GM23338 (cell line): ENCODE measurements around the gene LRP1B. TPM values are rescaled to one million over a fixed set of nuclear protein-coding genes. Genes with fewer than 3 reads are reported as not detected.

Experiments
- ATAC-seq: fragments of 200-7000 bp; cut with Tn5 transposase; 3 replicates; pipeline ENCODE4 v1.9.1; 2020
- DNase-seq: peaks from one replicate; pipeline ENCODE4 v3.0.0-alpha.2; 2015; ENCODE audit warnings: low spot score
- H2AFZ ChIP-seq: fragments of 200-600 bp; sonication (generic); 2 replicates; pipeline ENCODE4 v1.8.0; 2016; ENCODE audit warnings: antibody characterized with exemption, mild to moderate bottlenecking, moderate library complexity
- H3F3A ChIP-seq: fragments of 200-600 bp; sonication (generic); replicated peaks from 2 replicates; pipeline ENCODE4 v1.8.0; 2017; ENCODE audit warnings: antibody characterized with exemption, mixed run types, low read depth
- H3K27ac ChIP-seq: fragments of 200-600 bp; sonication (generic); 2 replicates; pipeline ENCODE4 v1.6.1; 2016; ENCODE audit warnings: low read depth
- H3K27me3 ChIP-seq: fragments of 200-600 bp; sonication (generic); 2 replicates; pipeline ENCODE4 v1.8.0; 2016; ENCODE audit warnings: mild to moderate bottlenecking, mixed run types, moderate library complexity; ENCODE audit not compliant: insufficient read depth
- H3K36me3 ChIP-seq: fragments of 200-600 bp; sonication (generic); 2 replicates; pipeline ENCODE4 v1.8.0; 2016; ENCODE audit warnings: mild to moderate bottlenecking; ENCODE audit not compliant: insufficient read depth
- H3K4me1 ChIP-seq: fragments of 200-600 bp; sonication (generic); 2 replicates; pipeline ENCODE4 v1.8.0; 2016; ENCODE audit warnings: mild to moderate bottlenecking, moderate library complexity; ENCODE audit not compliant: insufficient read depth
- H3K4me2 ChIP-seq: fragments of 200-600 bp; sonication (generic); 2 replicates; pipeline ENCODE4 v1.7.1; 2017; ENCODE audit warnings: mixed run types
- H3K4me3 ChIP-seq: fragments of 200-600 bp; sonication (generic); 2 replicates; pipeline ENCODE4 v1.6.1; 2016; ENCODE audit warnings: mixed run types
- H3K79me2 ChIP-seq: fragments of 200-600 bp; sonication (generic); replicated peaks from 2 replicates; pipeline ENCODE4 v1.8.0; 2017; ENCODE audit warnings: mild to moderate bottlenecking; ENCODE audit not compliant: insufficient read depth
- H3K9me2 ChIP-seq: fragments of 200-600 bp; sonication (generic); 2 replicates; pipeline ENCODE4 v1.8.0; 2017; ENCODE audit not compliant: insufficient read depth
- H4K20me1 ChIP-seq: fragments of 200-600 bp; sonication (generic); replicated peaks from 2 replicates; pipeline ENCODE4 v1.8.0; 2017; ENCODE audit warnings: mild to moderate bottlenecking; ENCODE audit not compliant: insufficient read depth
- H3K27ac Mint-ChIP-seq: 2 replicates; pipeline ENCODE4 v1.8.0; 2020; ENCODE audit warnings: inconsistent platforms, mild to moderate bottlenecking, moderate library complexity, mixed read lengths
- H3K27me3 Mint-ChIP-seq: 3 replicates; pipeline ENCODE4 v1.8.0; 2022; ENCODE audit warnings: low read depth, mild to moderate bottlenecking, moderate library complexity, mixed read lengths, inconsistent platforms; ENCODE audit not compliant: insufficient read depth, poor library complexity
- H3K36me3 Mint-ChIP-seq: 3 replicates; pipeline ENCODE4 v1.8.0; 2021; ENCODE audit warnings: low read depth, mild to moderate bottlenecking, inconsistent platforms, moderate library complexity, mixed read lengths
- H3K4me1 Mint-ChIP-seq: 3 replicates; pipeline ENCODE4 v1.8.0; 2020; ENCODE audit warnings: mild to moderate bottlenecking, inconsistent platforms, mixed read lengths
- H3K4me3 Mint-ChIP-seq: 3 replicates; pipeline ENCODE4 v1.8.0; 2021; ENCODE audit warnings: moderate library complexity, mild to moderate bottlenecking, inconsistent platforms, mixed read lengths
- H3K9me3 Mint-ChIP-seq: 3 replicates; pipeline ENCODE4 v1.8.0; 2020; ENCODE audit warnings: moderate library complexity, mild to moderate bottlenecking, inconsistent platforms, mixed read lengths
- CREB1 ChIP-seq: fragments of 250-450 bp; sonication (Bioruptor Pico); IDR thresholded peaks from 2 replicates; pipeline ENCODE4 v1.5.0; 2020; ENCODE audit warnings: low read depth, mild to moderate bottlenecking, moderate library complexity
- EZH2phosphoT487 ChIP-seq: fragments of 200-600 bp; sonication (generic); IDR thresholded peaks from one replicate; pipeline ENCODE4 v1.8.1; 2018; ENCODE audit warnings: antibody characterized with exemption; ENCODE audit not compliant: unreplicated experiment
- polyA plus RNA-seq: library from polyadenylated mRNA; unstranded; fragments of >200 nt; fragmentation: Nextera tagmentation; extraction: Ambion mirVana; gene quantifications from 2 replicates; pipeline ENCODE4 v1.2.1, GENCODE V29; 2016
- total RNA-seq: library from RNA; depleted of rRNA; stranded (reverse); fragments of >200 nt; shearing (Covaris generic); gene quantifications from 2 replicates; pipeline ENCODE4 v1.2.3, GENCODE V29; 2014
- TF ChIP-seq, protein P1 (sequence below): IDR thresholded peaks from 2 replicates; pipeline ENCODE4 v1.6.1; 2016; ENCODE audit warnings: antibody characterized with exemption
- TF ChIP-seq, protein P2 (sequence below): fragments of 250-450 bp; sonication (Bioruptor Pico); IDR thresholded peaks from 2 replicates; pipeline ENCODE4 v1.5.0; 2020; ENCODE audit warnings: mild to moderate bottlenecking, moderate library complexity

LRP1B gene
- total and polyA plus RNA-seq, 2 experiments from 2014 or later, result 0.15 to 0.97 TPM

- TF ChIP-seq CREB1 (CRISPR knock-in tag), result no peak
- TF ChIP-seq, protein P1, sequence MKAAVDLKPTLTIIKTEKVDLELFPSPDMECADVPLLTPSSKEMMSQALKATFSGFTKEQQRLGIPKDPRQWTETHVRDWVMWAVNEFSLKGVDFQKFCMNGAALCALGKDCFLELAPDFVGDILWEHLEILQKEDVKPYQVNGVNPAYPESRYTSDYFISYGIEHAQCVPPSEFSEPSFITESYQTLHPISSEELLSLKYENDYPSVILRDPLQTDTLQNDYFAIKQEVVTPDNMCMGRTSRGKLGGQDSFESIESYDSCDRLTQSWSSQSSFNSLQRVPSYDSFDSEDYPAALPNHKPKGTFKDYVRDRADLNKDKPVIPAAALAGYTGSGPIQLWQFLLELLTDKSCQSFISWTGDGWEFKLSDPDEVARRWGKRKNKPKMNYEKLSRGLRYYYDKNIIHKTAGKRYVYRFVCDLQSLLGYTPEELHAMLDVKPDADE, result no peak
- no peak for TF ChIP-seq EZH2phosphoT487
- TF ChIP-seq, protein P2, sequence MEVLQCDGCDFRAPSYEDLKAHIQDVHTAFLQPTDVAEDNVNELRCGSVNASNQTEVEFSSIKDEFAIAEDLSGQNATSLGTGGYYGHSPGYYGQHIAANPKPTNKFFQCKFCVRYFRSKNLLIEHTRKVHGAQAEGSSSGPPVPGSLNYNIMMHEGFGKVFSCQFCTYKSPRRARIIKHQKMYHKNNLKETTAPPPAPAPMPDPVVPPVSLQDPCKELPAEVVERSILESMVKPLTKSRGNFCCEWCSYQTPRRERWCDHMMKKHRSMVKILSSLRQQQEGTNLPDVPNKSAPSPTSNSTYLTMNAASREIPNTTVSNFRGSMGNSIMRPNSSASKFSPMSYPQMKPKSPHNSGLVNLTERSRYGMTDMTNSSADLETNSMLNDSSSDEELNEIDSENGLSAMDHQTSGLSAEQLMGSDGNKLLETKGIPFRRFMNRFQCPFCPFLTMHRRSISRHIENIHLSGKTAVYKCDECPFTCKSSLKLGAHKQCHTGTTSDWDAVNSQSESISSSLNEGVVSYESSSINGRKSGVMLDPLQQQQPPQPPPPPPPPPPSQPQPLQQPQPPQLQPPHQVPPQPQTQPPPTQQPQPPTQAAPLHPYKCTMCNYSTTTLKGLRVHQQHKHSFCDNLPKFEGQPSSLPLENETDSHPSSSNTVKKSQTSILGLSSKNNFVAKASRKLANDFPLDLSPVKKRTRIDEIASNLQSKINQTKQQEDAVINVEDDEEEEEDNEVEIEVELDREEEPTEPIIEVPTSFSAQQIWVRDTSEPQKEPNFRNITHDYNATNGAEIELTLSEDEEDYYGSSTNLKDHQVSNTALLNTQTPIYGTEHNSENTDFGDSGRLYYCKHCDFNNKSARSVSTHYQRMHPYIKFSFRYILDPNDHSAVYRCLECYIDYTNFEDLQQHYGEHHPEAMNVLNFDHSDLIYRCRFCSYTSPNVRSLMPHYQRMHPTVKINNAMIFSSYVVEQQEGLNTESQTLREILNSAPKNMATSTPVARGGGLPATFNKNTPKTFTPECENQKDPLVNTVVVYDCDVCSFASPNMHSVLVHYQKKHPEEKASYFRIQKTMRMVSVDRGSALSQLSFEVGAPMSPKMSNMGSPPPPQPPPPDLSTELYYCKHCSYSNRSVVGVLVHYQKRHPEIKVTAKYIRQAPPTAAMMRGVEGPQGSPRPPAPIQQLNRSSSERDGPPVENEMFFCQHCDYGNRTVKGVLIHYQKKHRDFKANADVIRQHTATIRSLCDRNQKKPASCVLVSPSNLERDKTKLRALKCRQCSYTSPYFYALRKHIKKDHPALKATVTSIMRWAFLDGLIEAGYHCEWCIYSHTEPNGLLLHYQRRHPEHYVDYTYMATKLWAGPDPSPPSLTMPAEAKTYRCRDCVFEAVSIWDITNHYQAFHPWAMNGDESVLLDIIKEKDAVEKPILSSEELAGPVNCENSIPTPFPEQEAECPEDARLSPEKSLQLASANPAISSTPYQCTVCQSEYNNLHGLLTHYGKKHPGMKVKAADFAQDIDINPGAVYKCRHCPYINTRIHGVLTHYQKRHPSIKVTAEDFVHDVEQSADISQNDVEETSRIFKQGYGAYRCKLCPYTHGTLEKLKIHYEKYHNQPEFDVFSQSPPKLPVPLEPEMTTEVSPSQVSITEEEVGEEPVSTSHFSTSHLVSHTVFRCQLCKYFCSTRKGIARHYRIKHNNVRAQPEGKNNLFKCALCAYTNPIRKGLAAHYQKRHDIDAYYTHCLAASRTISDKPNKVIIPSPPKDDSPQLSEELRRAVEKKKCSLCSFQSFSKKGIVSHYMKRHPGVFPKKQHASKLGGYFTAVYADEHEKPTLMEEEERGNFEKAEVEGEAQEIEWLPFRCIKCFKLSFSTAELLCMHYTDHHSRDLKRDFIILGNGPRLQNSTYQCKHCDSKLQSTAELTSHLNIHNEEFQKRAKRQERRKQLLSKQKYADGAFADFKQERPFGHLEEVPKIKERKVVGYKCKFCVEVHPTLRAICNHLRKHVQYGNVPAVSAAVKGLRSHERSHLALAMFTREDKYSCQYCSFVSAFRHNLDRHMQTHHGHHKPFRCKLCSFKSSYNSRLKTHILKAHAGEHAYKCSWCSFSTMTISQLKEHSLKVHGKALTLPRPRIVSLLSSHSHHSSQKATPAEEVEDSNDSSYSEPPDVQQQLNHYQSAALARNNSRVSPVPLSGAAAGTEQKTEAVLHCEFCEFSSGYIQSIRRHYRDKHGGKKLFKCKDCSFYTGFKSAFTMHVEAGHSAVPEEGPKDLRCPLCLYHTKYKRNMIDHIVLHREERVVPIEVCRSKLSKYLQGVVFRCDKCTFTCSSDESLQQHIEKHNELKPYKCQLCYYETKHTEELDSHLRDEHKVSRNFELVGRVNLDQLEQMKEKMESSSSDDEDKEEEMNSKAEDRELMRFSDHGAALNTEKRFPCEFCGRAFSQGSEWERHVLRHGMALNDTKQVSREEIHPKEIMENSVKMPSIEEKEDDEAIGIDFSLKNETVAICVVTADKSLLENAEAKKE (CRISPR knock-in tag), result no peak
- Histone ChIP-seq H2AFZ (no peak overlapping the region), H3K9me2 (no peaks in the 10 kb centered on the region), H4K20me1 (no peaks in the 10 kb centered on the region), H3K4me2 (no peak overlapping the region), H3K27me3 (no peaks in the 10 kb centered on the region), H3K36me3 (no peaks in the 10 kb centered on the region), H3K4me3 (no peak overlapping the region), H3K4me1 (no peaks in the 10 kb centered on the region), H3K79me2 (no peaks in the 10 kb centered on the region), H3F3A (no peaks in the 10 kb centered on the region), H3K27ac (no peak overlapping the region)
- DNase-seq, result no peak
- Mint-ChIP-seq H3K36me3 (no peaks in the 10 kb centered on the region), H3K27me3 (no peaks in the 10 kb centered on the region), H3K9me3 (no peaks in the 10 kb centered on the region), H3K4me1 (peaks cover 8% of the 10 kb centered on the region; the same call in 2 of the 3 replicates), H3K4me3 (no peak overlapping the region), H3K27ac (no peak overlapping the region)
- no peak for ATAC-seq
These were observed 943.8 kb downstream of the LRP1B start for GRCh38 chr2:141187075-141187439.
